Stimulated activated naive CD4-positive, alpha-beta T cell treated with Interleukin-2 at 50 U/mL for 16 hours (primary cell): ENCODE data around the gene STBD1.
"Not testable (repeated sequence)": the region's sequence is repeated elsewhere in the genome, so short reads cannot be mapped to it uniquely, and the experiment has no call there.

Experiments used
- DNase-seq: peaks from one replicate; lab custom pipeline; 2025; lab: John Stamatoyannopoulos, UW

The STBD1 gene

GRCh38 chr4:76283900-76284299 is 22.6 kb upstream of the STBD1 start:
- DNase-seq, result no peak

GRCh38 chr4:76287811-76288210 is 18.7 kb upstream of the STBD1 start:
- DNase-seq, result not testable (repeated sequence)

GRCh38 chr4:76292730-76293129 is 13.8 kb upstream of the STBD1 start:
- no peak for DNase-seq

- no peak for DNase-seq
Measured at GRCh38 chr4:76293772-76294171, 12.8 kb upstream of the STBD1 start.

DNA sequence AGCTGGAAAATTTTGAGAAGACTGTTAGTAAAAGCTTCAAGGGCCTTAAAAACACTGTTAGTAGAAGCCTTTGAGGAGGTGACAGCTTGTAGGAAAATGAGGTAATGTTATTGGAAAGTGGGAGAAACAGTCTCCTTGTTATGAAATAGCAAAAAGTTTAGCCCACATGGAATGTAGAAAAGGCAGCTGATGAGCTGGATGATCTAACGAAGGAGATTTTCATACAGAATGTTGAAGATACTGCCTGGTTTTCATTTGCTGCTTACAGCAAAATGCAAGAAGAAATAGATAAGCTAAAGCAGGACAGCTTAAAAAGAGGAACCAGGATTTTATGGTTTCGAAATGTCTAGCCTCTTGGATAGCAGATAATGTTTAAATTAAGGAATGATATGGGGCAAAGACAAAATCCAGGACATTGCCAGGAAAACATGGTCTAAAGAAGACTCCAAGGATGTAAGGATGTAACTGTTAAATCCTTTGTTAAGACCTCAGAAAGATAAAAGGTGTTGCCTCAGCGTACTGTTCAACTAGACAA is 10.2 kb upstream of the STBD1 start:
- DNase-seq, result no peak

DNA sequence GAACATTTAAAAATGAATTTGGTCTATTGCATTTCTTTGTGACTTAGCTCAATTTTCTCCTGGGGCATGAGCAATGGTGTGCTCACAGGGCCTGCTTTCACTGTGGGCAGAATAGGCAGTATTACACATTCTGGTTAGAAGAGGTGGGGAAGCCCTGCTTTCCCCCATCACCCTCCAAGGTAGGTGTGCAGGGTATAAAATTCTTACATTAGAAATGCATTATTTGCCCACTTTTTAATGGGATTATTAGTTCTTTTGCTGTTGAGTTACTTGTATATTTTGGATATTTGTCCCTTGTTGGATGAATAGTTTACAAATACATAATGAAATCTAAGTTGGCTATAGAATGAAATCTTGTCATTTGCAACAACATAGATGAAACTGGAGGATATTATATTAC is 8.3 kb upstream of the STBD1 start:
- DNase-seq, result no peak

DNA sequence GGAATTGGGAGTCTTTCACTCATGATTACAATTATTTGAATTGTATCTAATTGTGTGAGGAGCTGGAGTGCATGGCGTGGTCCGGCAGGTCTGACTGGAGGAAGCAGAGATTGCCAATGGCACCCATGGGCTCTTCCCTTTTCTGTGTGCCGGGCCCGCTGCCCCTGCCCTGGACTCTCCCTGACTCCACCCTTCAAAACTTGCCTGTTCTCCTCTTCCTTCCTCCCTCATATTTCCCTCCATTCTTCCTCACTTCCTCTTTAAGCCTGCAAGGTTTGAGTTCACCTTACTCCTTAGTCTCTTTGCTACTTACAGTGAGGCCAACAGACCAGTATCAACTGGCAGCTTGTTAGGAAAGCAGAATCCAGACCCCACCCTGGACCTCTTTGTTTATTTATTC is 6.5 kb upstream of the STBD1 start:
- no peak for DNase-seq

DNA sequence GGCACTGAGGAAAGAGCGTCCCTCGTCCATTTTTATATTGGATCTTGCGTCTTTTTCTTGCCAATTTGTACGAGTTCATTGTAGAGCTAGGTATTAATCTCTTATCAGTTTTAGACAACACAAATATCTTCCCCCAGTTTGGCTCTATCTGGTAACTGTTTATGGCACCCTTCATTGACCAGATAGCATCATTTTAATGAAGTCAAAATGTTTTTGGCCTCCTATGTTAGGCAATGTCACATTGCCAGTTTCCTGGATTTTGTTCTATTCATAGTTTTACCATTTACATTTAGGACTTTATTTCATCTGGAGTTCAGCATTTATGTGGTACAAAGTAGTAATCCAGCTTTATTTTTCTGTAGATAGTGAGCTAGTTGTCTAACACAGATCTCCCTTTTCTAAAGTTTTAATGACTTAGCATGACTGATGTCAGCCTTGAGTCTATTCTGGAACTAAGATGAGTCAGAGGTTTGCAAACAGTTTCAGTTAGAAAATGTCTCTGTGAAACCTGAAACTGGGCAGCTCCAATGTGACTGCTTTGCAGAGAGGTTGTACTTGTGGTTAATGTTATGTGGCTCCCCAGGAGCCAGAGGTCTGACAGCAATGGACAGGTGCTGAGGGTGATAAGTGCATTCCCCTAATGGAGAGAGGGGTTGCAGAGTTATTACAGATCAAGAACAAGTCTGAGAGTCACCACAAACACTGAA is 5.3 kb upstream of the STBD1 start:
- peak; percentile 23 for DNase-seq

DNA sequence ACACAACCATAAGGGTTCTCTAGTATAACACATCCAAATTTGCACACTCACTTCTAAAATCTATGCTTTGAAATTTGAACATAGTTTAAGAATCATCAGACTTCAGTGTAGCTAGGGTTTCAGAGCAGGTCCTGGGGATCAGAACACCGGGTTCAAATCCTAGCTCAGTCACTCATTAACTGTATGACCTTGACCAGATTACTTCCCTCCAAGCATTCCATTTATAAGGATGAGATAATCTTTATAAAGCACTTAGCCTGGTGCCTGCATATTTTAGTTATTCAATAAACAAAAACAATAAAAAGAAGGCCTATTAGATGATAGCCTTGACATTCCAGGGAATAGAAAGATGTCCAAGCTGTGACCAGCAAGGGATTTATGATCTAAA is 4.8 kb upstream of the STBD1 start:
- DNase-seq, result no peak

DNA sequence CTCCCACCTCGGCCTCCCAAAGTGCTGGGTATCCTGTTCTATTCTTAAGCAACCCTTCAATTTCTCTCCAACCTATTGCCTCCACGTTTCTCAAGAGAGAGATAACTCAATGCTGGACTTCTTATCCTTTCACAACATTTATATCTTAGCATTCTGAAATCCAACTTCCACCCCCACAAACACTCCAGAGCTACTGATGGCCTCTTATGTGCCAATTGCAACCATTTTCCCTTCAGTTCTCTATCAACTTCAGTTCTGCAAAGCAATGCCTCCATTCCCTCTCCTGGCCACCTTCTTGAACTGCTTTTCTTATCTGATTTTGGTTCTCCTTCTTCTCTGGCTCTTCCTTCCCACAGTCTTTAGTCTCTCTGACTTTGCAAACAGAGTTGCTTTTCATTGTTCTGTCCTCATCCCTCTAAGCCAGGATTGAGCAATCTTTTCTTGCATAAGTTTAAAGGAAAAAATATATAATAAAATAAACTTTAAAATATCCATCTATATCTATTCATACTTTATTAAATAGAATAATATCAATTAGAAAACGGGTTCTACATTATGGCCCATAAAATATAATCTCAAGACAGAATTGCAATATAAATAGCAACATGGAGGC is 3.6 kb upstream of the STBD1 start:
- no peak for DNase-seq

DNA sequence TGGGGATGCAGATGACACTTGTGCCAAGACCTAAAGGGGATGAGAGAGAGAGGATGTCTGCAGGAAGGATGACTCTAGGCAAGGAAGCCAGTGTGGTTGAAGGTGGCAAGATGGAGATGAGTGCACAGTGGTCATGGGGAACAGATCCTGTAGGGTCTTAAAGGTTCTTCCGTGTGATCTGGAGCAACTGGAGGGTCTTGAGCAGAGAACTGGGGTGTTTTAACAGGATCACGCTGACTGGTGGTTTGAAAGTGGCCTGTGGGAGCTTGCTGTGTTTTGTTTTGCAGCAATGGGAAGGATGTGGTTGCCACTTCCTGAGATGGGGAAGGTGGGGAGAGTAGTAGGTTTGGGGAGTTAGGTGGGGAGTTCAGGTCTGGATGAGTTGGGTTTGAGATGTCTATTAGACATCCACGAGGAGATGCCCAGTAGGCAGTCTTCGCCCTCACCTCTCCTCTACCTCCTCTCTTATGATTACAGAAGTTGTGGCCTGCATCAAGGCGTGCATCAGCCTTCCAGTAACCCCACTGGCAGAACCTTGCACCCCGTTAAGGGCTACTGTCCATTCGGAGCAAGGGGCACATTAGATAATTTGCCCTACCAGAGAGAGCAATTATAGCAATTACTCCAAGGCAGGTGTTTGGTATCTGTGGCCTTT is 1.4 kb upstream of the STBD1 start:
- DNase-seq, result peak; percentile 14

DNA sequence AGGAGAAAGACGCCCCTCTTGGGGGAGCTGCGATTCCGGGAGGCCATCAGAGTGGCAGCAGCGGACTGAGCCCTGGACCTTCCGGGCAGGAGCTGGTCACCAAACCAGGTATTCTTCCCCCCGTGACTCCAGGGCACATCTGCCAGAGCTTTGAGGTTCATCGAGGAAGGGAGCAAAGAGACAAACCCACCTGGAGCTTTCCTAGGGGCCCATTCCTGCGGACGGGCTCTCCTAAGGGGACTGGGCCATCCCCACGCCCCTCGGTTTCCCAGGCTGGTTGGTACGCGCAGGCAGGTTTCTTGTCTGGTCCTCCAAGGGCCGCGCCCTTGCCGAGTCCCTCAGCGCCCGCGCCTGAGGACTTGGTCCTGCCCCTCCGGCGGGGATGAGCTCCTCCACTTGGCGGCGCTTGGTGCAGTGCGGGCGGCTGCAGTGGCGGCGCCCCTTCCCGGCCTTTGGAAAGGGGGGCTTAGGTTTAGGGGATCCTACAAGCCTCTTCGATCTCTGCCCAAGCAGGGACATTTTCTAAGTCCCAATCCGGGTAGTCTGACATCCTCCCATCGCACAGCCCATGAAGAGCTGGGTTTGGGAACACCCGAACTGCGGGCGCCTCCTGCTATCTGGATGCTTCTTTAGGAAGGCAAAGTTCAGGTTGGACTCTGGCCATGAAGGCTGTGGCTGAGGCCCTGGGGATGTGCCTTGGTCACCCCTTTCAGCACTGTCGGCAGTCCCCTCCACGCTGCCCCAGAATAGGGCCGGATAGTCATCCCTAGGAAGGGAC is 538 bp downstream of the STBD1 start:
- no peak for DNase-seq

- no peak for DNase-seq
Measured at GRCh38 chr4:76307660-76308014, 1.1 kb downstream of the STBD1 start.

GRCh38 chr4:76308548-76308947 is 2.0 kb downstream of the STBD1 start:
- no peak for DNase-seq

- no peak for DNase-seq
Measured at GRCh38 chr4:76309939-76310550, 3.5 kb downstream of the STBD1 start.

GRCh38 chr4:76310683-76311082 is 4.2 kb downstream of the STBD1 start:
- no peak for DNase-seq

DNA sequence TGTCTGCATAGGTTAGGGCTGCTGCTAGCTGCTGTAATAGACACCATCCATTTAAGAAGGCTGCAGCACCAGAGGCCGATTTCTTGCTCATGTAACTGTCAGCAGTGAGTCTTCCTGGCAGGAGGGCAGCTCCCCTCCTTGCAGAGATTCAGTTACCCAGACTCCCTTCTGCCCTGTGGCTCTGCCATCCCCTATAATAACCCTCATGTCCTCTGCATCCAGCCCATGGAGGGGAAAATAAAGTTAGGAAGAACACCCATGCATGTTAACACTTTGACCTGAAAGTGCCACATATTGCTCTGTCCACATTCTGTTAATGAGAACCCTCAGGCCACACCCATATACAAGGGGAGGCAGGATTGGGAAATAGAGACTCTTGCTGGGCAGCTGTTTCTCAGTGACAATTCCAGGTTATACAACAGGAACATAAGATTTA is 5.4 kb downstream of the STBD1 start:
- DNase-seq, result no peak

- DNase-seq, result no peak
Measured at GRCh38 chr4:76312457-76312856, 5.9 kb downstream of the STBD1 start.

GRCh38 chr4:76313547-76313946 is 7.0 kb downstream of the STBD1 start:
- no peak for DNase-seq

- DNase-seq, result no peak
Measured at GRCh38 chr4:76315267-76315918, 8.9 kb downstream of the STBD1 start.

DNA sequence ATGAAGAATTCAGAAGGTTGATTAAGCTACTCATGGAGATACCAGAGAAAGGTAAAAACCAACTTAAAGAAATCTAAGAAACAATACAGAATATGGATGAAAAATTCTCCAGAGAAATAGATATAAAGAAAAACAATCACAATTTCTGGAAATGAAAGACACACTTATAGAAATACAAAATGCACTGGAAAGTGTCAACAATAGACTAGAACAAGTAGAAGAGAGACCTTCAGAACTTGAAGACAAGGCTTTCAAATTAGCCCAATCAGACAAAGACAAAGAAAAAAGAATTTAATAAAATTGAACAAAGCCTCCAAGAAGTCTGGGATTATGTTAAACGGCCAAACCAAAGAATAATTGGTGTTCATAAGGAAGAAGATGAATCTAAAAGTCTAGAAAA is 9.6 kb downstream of the STBD1 start:
- no peak for DNase-seq

- no peak for DNase-seq
Measured at GRCh38 chr4:76322236-76322635, 15.7 kb downstream of the STBD1 start.
